ENCODE data around the gene MAP3K14.

MAP3K14 gene

DNA sequence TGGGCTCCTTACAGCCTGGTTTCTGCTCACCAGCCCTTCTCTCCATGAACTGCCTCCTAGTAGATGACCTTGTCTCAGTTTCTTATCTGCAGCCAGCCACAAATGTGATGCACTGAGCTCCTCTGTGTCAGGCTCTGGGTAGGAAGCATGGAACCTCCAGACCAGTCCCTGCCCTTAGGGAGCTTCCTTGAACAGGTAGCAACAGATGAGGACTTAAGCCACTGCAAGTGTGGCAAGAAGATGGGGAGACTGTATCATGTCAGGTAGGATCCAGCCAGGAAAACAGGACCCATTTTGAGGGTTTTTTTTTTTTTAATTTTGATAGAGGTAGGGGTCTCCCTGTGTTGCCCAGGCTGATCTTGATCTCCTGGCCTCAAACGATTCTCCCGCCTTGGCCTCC, 5.3 kb upstream of the MAP3K14 start:
- no peak overlapping the region for H3K27ac ChIP-seq (ENCODE audit: low read length)
- no peak overlapping the region for H2AFZ ChIP-seq (ENCODE audit: low read length)
- no peaks in the 10 kb centered on the region for H3K36me3 ChIP-seq (replicated peaks; ENCODE audit: insufficient read depth, low read length)
- no peak overlapping the region for H3K4me3 ChIP-seq (ENCODE audit: low read length)
- H3K9me3 ChIP-seq (replicated peaks; ENCODE audit: insufficient read depth, low read length) = no peaks in the 10 kb centered on the region
- peaks cover 25% of the 10 kb centered on the region for H3K4me1 ChIP-seq (ENCODE audit: low read length)
- no peak for TF ChIP-seq EZH2 (optimal IDR thresholded peaks at IDR 0.05; ENCODE audit: low read depth, low read length)
- TF ChIP-seq EZH2phosphoT487 (IDR thresholded peaks at IDR 0.05; ENCODE audit: low read length) = no peak
- TF ChIP-seq, protein P1, sequence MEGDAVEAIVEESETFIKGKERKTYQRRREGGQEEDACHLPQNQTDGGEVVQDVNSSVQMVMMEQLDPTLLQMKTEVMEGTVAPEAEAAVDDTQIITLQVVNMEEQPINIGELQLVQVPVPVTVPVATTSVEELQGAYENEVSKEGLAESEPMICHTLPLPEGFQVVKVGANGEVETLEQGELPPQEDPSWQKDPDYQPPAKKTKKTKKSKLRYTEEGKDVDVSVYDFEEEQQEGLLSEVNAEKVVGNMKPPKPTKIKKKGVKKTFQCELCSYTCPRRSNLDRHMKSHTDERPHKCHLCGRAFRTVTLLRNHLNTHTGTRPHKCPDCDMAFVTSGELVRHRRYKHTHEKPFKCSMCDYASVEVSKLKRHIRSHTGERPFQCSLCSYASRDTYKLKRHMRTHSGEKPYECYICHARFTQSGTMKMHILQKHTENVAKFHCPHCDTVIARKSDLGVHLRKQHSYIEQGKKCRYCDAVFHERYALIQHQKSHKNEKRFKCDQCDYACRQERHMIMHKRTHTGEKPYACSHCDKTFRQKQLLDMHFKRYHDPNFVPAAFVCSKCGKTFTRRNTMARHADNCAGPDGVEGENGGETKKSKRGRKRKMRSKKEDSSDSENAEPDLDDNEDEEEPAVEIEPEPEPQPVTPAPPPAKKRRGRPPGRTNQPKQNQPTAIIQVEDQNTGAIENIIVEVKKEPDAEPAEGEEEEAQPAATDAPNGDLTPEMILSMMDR (IDR thresholded peaks at IDR 0.05; ENCODE audit: low read length) = no peak
- H4K20me1 ChIP-seq (ENCODE audit: insufficient read depth, low read length) = no peaks in the 10 kb centered on the region
- no peaks in the 10 kb centered on the region for H3K9me2 ChIP-seq (replicated peaks; ENCODE audit: insufficient read depth, low read length)
- no peak overlapping the region for H3K4me2 ChIP-seq (ENCODE audit: low read depth, low read length)
- no peak overlapping the region for H3K9ac ChIP-seq (ENCODE audit: low read length)
- H3K27me3 ChIP-seq (replicated peaks; ENCODE audit: insufficient read depth, low read length) = no peaks in the 10 kb centered on the region
- H3K79me2 ChIP-seq (ENCODE audit: low read length) = no peaks in the 10 kb centered on the region
- no peak for DNase-seq
- peaks cover 13% of the 10 kb centered on the region for H3F3A ChIP-seq (ENCODE audit: insufficient read depth, low read length)

DNA sequence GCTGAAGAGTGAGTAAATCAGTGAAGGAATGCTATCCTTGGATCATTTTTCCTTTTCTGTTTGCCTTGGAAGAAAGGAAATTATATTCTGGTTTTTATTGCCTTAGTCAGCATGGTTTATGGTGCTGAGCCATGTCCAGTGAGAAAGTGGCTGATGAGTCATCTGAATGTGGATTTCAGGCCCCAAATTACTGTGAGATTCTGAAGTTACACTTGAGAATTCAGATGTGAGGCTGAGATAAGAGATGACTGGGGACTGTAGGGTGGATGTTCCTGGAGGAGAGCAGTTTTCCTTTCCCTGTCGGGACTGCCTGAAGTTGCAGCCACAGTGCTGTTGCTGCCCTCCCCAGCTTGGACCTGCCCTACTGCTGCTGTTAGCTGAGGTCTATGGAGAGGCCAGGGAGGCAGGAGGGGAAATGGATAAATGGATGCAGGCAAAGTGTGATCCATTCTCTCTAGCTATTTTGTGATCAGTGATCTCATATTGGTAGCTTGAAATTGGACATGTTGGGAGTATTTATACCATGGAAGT, 4.2 kb upstream of the MAP3K14 start:
- Histone ChIP-seq H4K20me1 (ENCODE audit: insufficient read depth, low read length) (no peaks in the 10 kb centered on the region), H3F3A (ENCODE audit: insufficient read depth, low read length) (peaks cover 15% of the 10 kb centered on the region), H3K9me2 (replicated peaks; ENCODE audit: insufficient read depth, low read length) (no peaks in the 10 kb centered on the region), H3K36me3 (replicated peaks; ENCODE audit: insufficient read depth, low read length) (no peaks in the 10 kb centered on the region), H3K4me1 (ENCODE audit: low read length) (peaks cover 25% of the 10 kb centered on the region), H3K4me3 (ENCODE audit: low read length) (no peak overlapping the region), H2AFZ (ENCODE audit: low read length) (no peak overlapping the region), H3K9me3 (replicated peaks; ENCODE audit: insufficient read depth, low read length) (no peaks in the 10 kb centered on the region), H3K4me2 (ENCODE audit: low read depth, low read length) (peak overlapping the region; percentile 7; the same call in 1 of the 2 replicates), H3K9ac (ENCODE audit: low read length) (no peak overlapping the region), H3K79me2 (ENCODE audit: low read length) (peaks cover 5% of the 10 kb centered on the region), H3K27me3 (replicated peaks; ENCODE audit: insufficient read depth, low read length) (no peaks in the 10 kb centered on the region), H3K27ac (ENCODE audit: low read length) (peak overlapping the region; percentile 12; the same call in 1 of the 2 replicates)
- DNase-seq = no peak
- TF ChIP-seq EZH2 (optimal IDR thresholded peaks at IDR 0.05; ENCODE audit: low read depth, low read length) (no peak), EZH2phosphoT487 (IDR thresholded peaks at IDR 0.05; ENCODE audit: low read length) (no peak)
- TF ChIP-seq, protein P1 (IDR thresholded peaks at IDR 0.05; ENCODE audit: low read length) = no peak

DNA sequence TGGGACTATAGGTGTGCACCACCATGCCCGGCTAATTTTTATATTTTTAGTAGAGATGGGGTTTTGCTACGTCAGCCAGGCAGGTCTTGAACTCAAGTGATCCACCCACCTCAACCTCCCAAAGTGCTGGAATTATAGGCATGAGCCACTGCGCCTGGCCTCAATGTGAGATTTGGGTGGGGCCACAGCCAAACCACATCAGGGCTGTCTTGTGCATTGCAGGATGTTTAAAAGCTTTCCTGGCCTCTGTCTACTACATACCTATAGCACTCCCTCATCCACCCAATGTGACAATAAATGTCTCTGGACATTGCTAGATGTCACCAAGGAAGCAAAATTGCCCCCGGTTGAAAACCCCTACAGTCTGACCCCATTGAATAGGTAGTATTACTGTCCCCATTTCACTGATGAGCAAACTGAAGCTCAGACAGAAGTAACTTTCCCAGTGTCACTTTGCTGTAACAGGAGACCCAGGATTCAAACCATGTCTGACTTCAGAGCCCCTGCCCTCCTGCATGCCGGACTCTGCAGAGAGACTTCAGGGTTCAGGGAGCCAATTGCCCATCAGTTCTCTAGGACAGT, 3.6 kb upstream of the MAP3K14 start:
- peak overlapping the region; percentile 7; the same call in 1 of the 2 replicates for H3K4me2 ChIP-seq (ENCODE audit: low read depth, low read length)
- no peaks in the 10 kb centered on the region for H3K9me3 ChIP-seq (replicated peaks; ENCODE audit: insufficient read depth, low read length)
- peak overlapping the region; percentile 12; the same call in 1 of the 2 replicates for H3K27ac ChIP-seq (ENCODE audit: low read length)
- H3K36me3 ChIP-seq (replicated peaks; ENCODE audit: insufficient read depth, low read length) = no peaks in the 10 kb centered on the region
- peaks cover 10% of the 10 kb centered on the region for H3K79me2 ChIP-seq (ENCODE audit: low read length)
- H3K9me2 ChIP-seq (replicated peaks; ENCODE audit: insufficient read depth, low read length) = no peaks in the 10 kb centered on the region
- no peak overlapping the region for H3K9ac ChIP-seq (ENCODE audit: low read length)
- TF ChIP-seq, protein P1 (IDR thresholded peaks at IDR 0.05; ENCODE audit: low read length) = no peak
- TF ChIP-seq EZH2 (optimal IDR thresholded peaks at IDR 0.05; ENCODE audit: low read depth, low read length) = no peak
- no peak for TF ChIP-seq EZH2phosphoT487 (IDR thresholded peaks at IDR 0.05; ENCODE audit: low read length)
- H2AFZ ChIP-seq (ENCODE audit: low read length) = no peak overlapping the region
- H3F3A ChIP-seq (ENCODE audit: insufficient read depth, low read length) = peaks cover 21% of the 10 kb centered on the region
- peak; percentile 29 for DNase-seq
- peaks cover 25% of the 10 kb centered on the region for H3K4me1 ChIP-seq (ENCODE audit: low read length)
- H3K4me3 ChIP-seq (ENCODE audit: low read length) = no peak overlapping the region
- no peaks in the 10 kb centered on the region for H3K27me3 ChIP-seq (replicated peaks; ENCODE audit: insufficient read depth, low read length)
- no peaks in the 10 kb centered on the region for H4K20me1 ChIP-seq (ENCODE audit: insufficient read depth, low read length)

All from MM.1S (cell line).